ENCODE data around the gene P2RX5. TPM values are rescaled to one million over a fixed set of nuclear protein-coding genes. Genes with fewer than 3 reads are reported as not detected.

Gene P2RX5
- total RNA-seq, 4 donors from 2014 or later: 0.38 to 1.1 (median 0.97) TPM; not detected in 1

DNA sequence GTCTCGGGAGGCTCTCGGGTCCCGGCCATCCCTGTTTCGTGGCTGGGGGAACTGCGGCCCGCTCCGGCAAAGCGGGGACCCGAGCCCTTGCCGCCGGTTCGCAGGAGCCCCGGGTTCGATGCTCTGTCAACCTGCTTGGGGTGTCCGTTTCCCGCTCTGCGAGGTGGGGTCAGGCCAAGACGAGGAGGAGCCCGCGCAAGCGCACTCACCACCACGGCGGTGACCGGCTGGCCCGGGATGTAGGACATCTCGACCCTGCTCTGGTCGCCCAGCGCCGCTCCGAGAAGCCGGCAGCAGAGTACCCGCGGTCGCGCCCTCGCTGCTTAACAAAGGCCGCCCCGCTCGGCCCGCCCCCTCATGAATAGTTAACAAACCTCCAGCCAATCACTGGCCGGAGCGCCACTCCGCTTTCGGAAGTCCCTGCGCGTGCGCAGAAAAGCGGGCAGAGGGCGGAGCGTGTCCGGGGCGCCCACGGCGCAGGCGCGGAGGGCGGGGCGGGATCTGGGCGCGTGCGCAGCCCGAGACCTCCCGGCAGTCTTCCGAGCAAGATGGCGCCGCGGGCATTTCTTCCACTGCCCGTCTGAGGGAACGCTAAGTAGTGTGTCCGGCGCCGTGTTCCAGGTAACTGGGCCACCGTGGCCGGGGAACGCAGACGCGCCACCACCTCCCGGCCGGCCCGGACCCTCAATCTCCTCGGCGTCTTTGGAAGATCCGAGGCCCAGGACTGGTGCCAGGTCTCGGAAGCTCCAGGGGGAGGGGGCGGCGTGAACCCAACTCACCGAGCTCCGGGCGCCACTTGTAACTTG lies 27.5 kb downstream of the P2RX5 start, which contains the start of the genes EMC6 and TAX1BP3:
Gene EMC6, plus strand, starts transcription at position 534 of the 806 bp plus-strand sequence. CDS start 335 bp downstream, outside the sequence.
Gene TAX1BP3, minus strand, starts transcription at position 300 of the 806 bp plus-strand sequence. Its CDS starts 52 bp downstream, at position 248.
- intact Hi-C loops (cut with DNase I): no loop called here
- H3K4me3 ChIP-seq: peak within 1 kb of the TSS; percentile 96 to 100 (median 98)
- 0% methylated on average over 2 to 6 of the region's 89 CpGs for WGBS, 2 donors
- peaks cover 13 to 34% (median 15%) of the 10 kb centered on the region in 3 donors for H3K36me3 ChIP-seq
- DNase-seq: peak; percentile 88
- H3K9me3 ChIP-seq: no peaks in the 10 kb centered on the region
- TF ChIP-seq POLR2A (IDR thresholded peaks at IDR 0.05): peak in 3 of 4 donors; percentile 76 to 98 (median 96)
- TF ChIP-seq, protein P1, sequence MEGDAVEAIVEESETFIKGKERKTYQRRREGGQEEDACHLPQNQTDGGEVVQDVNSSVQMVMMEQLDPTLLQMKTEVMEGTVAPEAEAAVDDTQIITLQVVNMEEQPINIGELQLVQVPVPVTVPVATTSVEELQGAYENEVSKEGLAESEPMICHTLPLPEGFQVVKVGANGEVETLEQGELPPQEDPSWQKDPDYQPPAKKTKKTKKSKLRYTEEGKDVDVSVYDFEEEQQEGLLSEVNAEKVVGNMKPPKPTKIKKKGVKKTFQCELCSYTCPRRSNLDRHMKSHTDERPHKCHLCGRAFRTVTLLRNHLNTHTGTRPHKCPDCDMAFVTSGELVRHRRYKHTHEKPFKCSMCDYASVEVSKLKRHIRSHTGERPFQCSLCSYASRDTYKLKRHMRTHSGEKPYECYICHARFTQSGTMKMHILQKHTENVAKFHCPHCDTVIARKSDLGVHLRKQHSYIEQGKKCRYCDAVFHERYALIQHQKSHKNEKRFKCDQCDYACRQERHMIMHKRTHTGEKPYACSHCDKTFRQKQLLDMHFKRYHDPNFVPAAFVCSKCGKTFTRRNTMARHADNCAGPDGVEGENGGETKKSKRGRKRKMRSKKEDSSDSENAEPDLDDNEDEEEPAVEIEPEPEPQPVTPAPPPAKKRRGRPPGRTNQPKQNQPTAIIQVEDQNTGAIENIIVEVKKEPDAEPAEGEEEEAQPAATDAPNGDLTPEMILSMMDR (IDR thresholded peaks at IDR 0.05): peak in 1 of 6 experiments; percentile 13
- peaks cover 25 to 66% (median 35%) of the 10 kb centered on the region in 3 donors for H3K4me1 ChIP-seq
- peak within 1 kb of the TSS; percentile 91 to 99 (median 96) for H3K27ac ChIP-seq
- H3K27me3 ChIP-seq: no peaks in the 10 kb centered on the region

DNA sequence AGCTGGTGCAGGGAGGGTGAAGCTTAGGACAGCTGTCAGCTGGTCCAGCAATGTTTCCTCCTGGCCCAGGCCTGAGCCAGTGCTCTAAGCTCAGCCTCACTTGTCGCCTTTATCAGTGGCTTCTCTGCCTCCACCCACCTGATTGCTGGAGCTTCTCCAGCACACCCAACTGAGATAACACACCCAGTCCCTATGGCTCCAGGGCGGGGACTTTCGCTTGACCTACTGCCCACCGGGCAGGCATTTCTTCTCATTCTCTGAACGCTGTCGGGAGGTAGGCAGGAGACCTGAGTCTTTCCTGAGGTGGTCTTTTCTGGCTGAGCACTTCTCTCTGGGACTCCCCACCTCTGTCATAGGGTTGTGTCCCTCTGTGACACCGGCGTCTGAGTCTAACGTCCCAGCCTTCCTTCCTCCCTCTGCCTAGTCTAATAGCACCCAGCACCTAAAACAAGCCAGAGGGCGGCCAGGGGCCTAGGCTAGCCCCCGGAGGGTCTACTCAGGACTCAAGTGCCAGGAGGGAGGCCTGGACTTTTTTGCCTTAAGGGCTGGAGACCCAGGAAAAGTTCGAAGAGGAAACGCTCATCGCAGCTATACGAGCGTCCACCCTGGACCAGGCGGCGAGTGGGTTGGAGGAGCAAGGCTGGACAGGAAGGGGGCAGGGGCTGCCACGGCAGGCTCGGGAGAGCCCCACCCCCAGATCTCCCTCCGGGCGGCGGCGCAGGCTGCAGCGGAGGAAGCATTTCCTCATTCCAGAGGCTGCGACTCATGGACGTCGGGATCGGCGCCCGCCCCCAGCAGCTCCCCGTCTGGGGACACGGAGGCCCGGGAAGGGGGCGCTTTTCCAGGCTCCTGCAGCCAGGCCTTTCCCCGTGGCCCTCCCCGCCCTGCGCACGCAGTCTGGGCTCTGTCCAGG lies 28.3 kb downstream of the P2RX5 start:
- intact Hi-C loops (cut with DNase I): no loop called here
- no peaks in the 10 kb centered on the region for H3K9me3 ChIP-seq
- H3K36me3 ChIP-seq: peaks cover 18 to 43% (median 18%) of the 10 kb centered on the region in 3 donors
- TF ChIP-seq, protein P1 (IDR thresholded peaks at IDR 0.05): no peak
- no peak for TF ChIP-seq POLR2A (IDR thresholded peaks at IDR 0.05)
- peak overlapping the region; percentile 96 to 100 (median 98) for H3K4me3 ChIP-seq
- no peak for DNase-seq
- H3K27ac ChIP-seq: peak overlapping the region; percentile 91 to 99 (median 96)
- peaks cover 25 to 70% (median 35%) of the 10 kb centered on the region in 3 donors for H3K4me1 ChIP-seq
- 1 to 9% methylated on average over 10 to 25 of the region's 39 CpGs for WGBS, 2 donors
- H3K27me3 ChIP-seq: no peaks in the 10 kb centered on the region

DNA sequence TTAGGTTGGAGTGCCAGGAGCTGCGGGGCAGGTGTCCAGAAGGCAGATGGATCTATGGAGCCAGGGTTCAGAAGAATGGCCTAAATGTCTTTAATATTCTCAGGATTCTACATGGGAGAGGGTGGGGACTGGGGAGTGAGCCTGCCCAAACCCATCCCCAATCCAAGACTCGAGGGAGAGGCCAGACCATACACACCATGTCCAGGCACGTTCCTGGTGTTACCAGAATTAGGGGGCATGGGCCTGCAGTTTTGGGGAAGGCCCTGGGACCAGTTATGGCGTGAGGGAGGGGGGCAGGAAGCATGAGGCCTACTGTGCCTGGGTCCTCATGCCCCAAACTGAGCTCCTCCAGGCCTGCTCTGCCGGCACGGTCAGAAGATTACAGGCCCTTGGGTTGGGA lies 29.4 kb downstream of the P2RX5 start:
- 49 to 68% methylated on average over 3 to 4 of the region's 6 CpGs for WGBS, 2 donors
- intact Hi-C loops (cut with DNase I): no loop called here
- peak overlapping the region; percentile 84 to 99 (median 94) for H3K27ac ChIP-seq

GRCh38 chr17:3665834-3666233 lies 30.1 kb downstream of the P2RX5 start:
- Histone ChIP-seq H3K4me3 (peak overlapping the region; percentile 96 to 100 (median 98)), H3K27ac (peak overlapping the region; percentile 84 to 99 (median 94)), H3K36me3 (peaks cover 18 to 50% (median 26%) of the 10 kb centered on the region in 3 donors), H3K27me3 (no peaks in the 10 kb centered on the region), H3K4me1 (peaks cover 25 to 75% (median 35%) of the 10 kb centered on the region in 3 donors), H3K9me3 (no peaks in the 10 kb centered on the region)
- 45 to 54% methylated on average over 4 to 5 of the region's 5 CpGs for WGBS, 2 donors
- DNase-seq: no peak
- TF ChIP-seq, protein P1 (IDR thresholded peaks at IDR 0.05): no peak
- no peak for TF ChIP-seq POLR2A (IDR thresholded peaks at IDR 0.05)
- intact Hi-C loops (cut with DNase I): no loop called here

More for the DNA sequence above, 29.4 kb downstream of the P2RX5 start:
- H3K9me3 ChIP-seq: no peaks in the 10 kb centered on the region
- H3K4me3 ChIP-seq: peak overlapping the region; percentile 96 to 100 (median 98)
- DNase-seq: no peak
- peaks cover 18 to 50% (median 20%) of the 10 kb centered on the region in 3 donors for H3K36me3 ChIP-seq
- H3K27me3 ChIP-seq: no peaks in the 10 kb centered on the region
- TF ChIP-seq, protein P1 (IDR thresholded peaks at IDR 0.05): no peak
- no peak for TF ChIP-seq POLR2A (IDR thresholded peaks at IDR 0.05)
- peaks cover 25 to 71% (median 35%) of the 10 kb centered on the region in 3 donors for H3K4me1 ChIP-seq
